ENCODE measurements around the gene MEOX1. TPM values are rescaled to one million over a fixed set of nuclear protein-coding genes. Genes with fewer than 3 reads are reported as not detected.

MEOX1 gene
- total and polyA plus RNA-seq, 2 donors, result 9.3 to 11.6 TPM

- no peaks in the 10 kb centered on the region for H3K4me1 ChIP-seq (ENCODE audit: insufficient read depth)
- H3K36me3 ChIP-seq (ENCODE audit: insufficient read depth), result no peaks in the 10 kb centered on the region
- DNase-seq (ENCODE audit: extremely low spot score), result no peak
- WGBS, result 85% methylated on average over 11 of the region's 11 CpGs
- H3K4me3 ChIP-seq (ENCODE audit: low read depth, low read length), result no peak overlapping the region
- no peak overlapping the region for H3K27ac ChIP-seq (ENCODE audit: low read depth)
These were observed 1.7 kb downstream of the MEOX1 start for GRCh38 chr17:43659823-43660617.

GRCh38 chr17:43658900-43659299 lies 2.8 kb downstream of the MEOX1 start:
- Histone ChIP-seq H3K4me3 (ENCODE audit: low read depth, low read length) (no peak overlapping the region), H3K27ac (ENCODE audit: low read depth) (no peak overlapping the region), H3K4me1 (ENCODE audit: insufficient read depth) (no peaks in the 10 kb centered on the region), H3K36me3 (ENCODE audit: insufficient read depth) (no peaks in the 10 kb centered on the region)
- WGBS, result 69% methylated on average over 9 of the region's 9 CpGs
- no peak for DNase-seq (ENCODE audit: extremely low spot score)

GRCh38 chr17:43655693-43656255 lies 5.9 kb downstream of the MEOX1 start:
- no peak for DNase-seq (ENCODE audit: extremely low spot score)
- Histone ChIP-seq H3K27ac (ENCODE audit: low read depth) (no peak overlapping the region), H3K4me3 (ENCODE audit: low read depth, low read length) (no peak overlapping the region), H3K36me3 (ENCODE audit: insufficient read depth) (no peaks in the 10 kb centered on the region), H3K4me1 (ENCODE audit: insufficient read depth) (no peaks in the 10 kb centered on the region)
- 53% methylated on average over 5 of the region's 5 CpGs for WGBS

GRCh38 chr17:43652124-43652480 lies 9.6 kb downstream of the MEOX1 start:
- no peaks in the 10 kb centered on the region for H3K4me1 ChIP-seq (ENCODE audit: insufficient read depth)
- H3K4me3 ChIP-seq (ENCODE audit: low read depth, low read length), result no peak overlapping the region
- H3K36me3 ChIP-seq (ENCODE audit: insufficient read depth), result no peaks in the 10 kb centered on the region
- no peak overlapping the region for H3K27ac ChIP-seq (ENCODE audit: low read depth)
- WGBS, result 75% methylated on average over 6 of the region's 6 CpGs
- no peak for DNase-seq (ENCODE audit: extremely low spot score)

- WGBS, result 86% methylated on average over 8 of the region's 8 CpGs
These were observed 11.3 kb downstream of the MEOX1 start for GRCh38 chr17:43650471-43650870.

GRCh38 chr17:43648916-43649315 lies 12.8 kb downstream of the MEOX1 start:
- Histone ChIP-seq H3K4me3 (ENCODE audit: low read depth, low read length) (no peak overlapping the region), H3K36me3 (ENCODE audit: insufficient read depth) (no peaks in the 10 kb centered on the region), H3K4me1 (ENCODE audit: insufficient read depth) (no peaks in the 10 kb centered on the region), H3K27ac (ENCODE audit: low read depth) (no peak overlapping the region)
- 86% methylated on average over 7 of the region's 7 CpGs for WGBS
- no peak for DNase-seq (ENCODE audit: extremely low spot score)

More at GRCh38 chr17:43650471-43650870, 11.3 kb downstream of the MEOX1 start:
- Histone ChIP-seq H3K36me3 (ENCODE audit: insufficient read depth) (no peaks in the 10 kb centered on the region), H3K4me1 (ENCODE audit: insufficient read depth) (no peaks in the 10 kb centered on the region), H3K4me3 (ENCODE audit: low read depth, low read length) (no peak overlapping the region), H3K27ac (ENCODE audit: low read depth) (no peak overlapping the region)
- no peak for DNase-seq (ENCODE audit: extremely low spot score)

GRCh38 chr17:43645765-43646481 lies 15.8 kb downstream of the MEOX1 start:
- H3K4me3 ChIP-seq (ENCODE audit: low read depth, low read length), result peak overlapping the region; percentile 46
- H3K36me3 ChIP-seq (ENCODE audit: insufficient read depth), result no peaks in the 10 kb centered on the region
- WGBS, result 2% methylated on average over 72 of the region's 72 CpGs
- H3K4me1 ChIP-seq (ENCODE audit: insufficient read depth), result no peaks in the 10 kb centered on the region
- H3K27ac ChIP-seq (ENCODE audit: low read depth), result peak overlapping the region; percentile 70
- DNase-seq (ENCODE audit: extremely low spot score), result no peak

- Histone ChIP-seq H3K36me3 (ENCODE audit: insufficient read depth) (no peaks in the 10 kb centered on the region), H3K4me1 (ENCODE audit: insufficient read depth) (no peaks in the 10 kb centered on the region), H3K4me3 (ENCODE audit: low read depth, low read length) (no peak overlapping the region), H3K27ac (ENCODE audit: low read depth) (peak overlapping the region; percentile 70)
- WGBS, result 79% methylated on average over 16 of the region's 16 CpGs
- no peak for DNase-seq (ENCODE audit: extremely low spot score)
These were observed 16.3 kb downstream of the MEOX1 start for GRCh38 chr17:43645450-43645764.

GRCh38 chr17:43644081-43644480 lies 17.6 kb downstream of the MEOX1 start:
- DNase-seq (ENCODE audit: extremely low spot score), result no peak
- no peaks in the 10 kb centered on the region for H3K4me1 ChIP-seq (ENCODE audit: insufficient read depth)
- no peaks in the 10 kb centered on the region for H3K36me3 ChIP-seq (ENCODE audit: insufficient read depth)
- H3K27ac ChIP-seq (ENCODE audit: low read depth), result no peak overlapping the region
- H3K4me3 ChIP-seq (ENCODE audit: low read depth, low read length), result no peak overlapping the region
- WGBS, result 88% methylated on average over 4 of the region's 4 CpGs

- H3K27ac ChIP-seq (ENCODE audit: low read depth), result no peak overlapping the region
These were observed 20.3 kb downstream of the MEOX1 start for GRCh38 chr17:43641416-43641815.

GRCh38 chr17:43640491-43641252 lies 21.1 kb downstream of the MEOX1 start:
- no peak overlapping the region for H3K4me3 ChIP-seq (ENCODE audit: low read depth, low read length)
- no peak for DNase-seq (ENCODE audit: extremely low spot score)
- WGBS, result 73% methylated on average over 8 of the region's 8 CpGs

More at GRCh38 chr17:43641416-43641815, 20.3 kb downstream of the MEOX1 start:
- Histone ChIP-seq H3K4me1 (ENCODE audit: insufficient read depth) (no peaks in the 10 kb centered on the region), H3K36me3 (ENCODE audit: insufficient read depth) (no peaks in the 10 kb centered on the region), H3K4me3 (ENCODE audit: low read depth, low read length) (no peak overlapping the region)
- no peak for DNase-seq (ENCODE audit: extremely low spot score)
- 52% methylated on average over 7 of the region's 7 CpGs for WGBS

GRCh38 chr17:43637563-43638323 lies 24.0 kb downstream of the MEOX1 start:
- H3K4me3 ChIP-seq (ENCODE audit: low read depth, low read length), result no peak overlapping the region
- no peak for DNase-seq (ENCODE audit: extremely low spot score)
- no peaks in the 10 kb centered on the region for H3K4me1 ChIP-seq (ENCODE audit: insufficient read depth)
- WGBS, result 73% methylated on average over 13 of the region's 13 CpGs
- no peaks in the 10 kb centered on the region for H3K36me3 ChIP-seq (ENCODE audit: insufficient read depth)
- no peak overlapping the region for H3K27ac ChIP-seq (ENCODE audit: low read depth)

More at GRCh38 chr17:43640491-43641252, 21.1 kb downstream of the MEOX1 start:
- Histone ChIP-seq H3K27ac (ENCODE audit: low read depth) (no peak overlapping the region), H3K4me1 (ENCODE audit: insufficient read depth) (no peaks in the 10 kb centered on the region), H3K36me3 (ENCODE audit: insufficient read depth) (no peaks in the 10 kb centered on the region)

- H3K27ac ChIP-seq (ENCODE audit: low read depth), result no peak overlapping the region
- no peak overlapping the region for H3K4me3 ChIP-seq (ENCODE audit: low read depth, low read length)
- no peak for DNase-seq (ENCODE audit: extremely low spot score)
- WGBS, result 86% methylated on average over 5 of the region's 5 CpGs
- H3K4me1 ChIP-seq (ENCODE audit: insufficient read depth), result no peaks in the 10 kb centered on the region
- H3K36me3 ChIP-seq (ENCODE audit: insufficient read depth), result no peaks in the 10 kb centered on the region
These were observed 25.3 kb downstream of the MEOX1 start for GRCh38 chr17:43636426-43636825.
